Spleen (tissue), 11 donors: ENCODE measurements around the gene PCNX3. TPM values are rescaled to one million over a fixed set of nuclear protein-coding genes. Genes with fewer than 3 reads are reported as not detected.

Experiments
- DNase-seq: peaks from one replicate; pipeline ENCODE4 v3.0.0-alpha.2; 2020
- H3K27ac ChIP-seq, 8 donors: fragments of 200-600 bp; sonication (generic) in 7 of 8; 1 replicate in 4 of 8; 2 replicates in 4 of 8; pipeline versions ENCODE4 v1.5.0 to v1.8.0; 2016 to 2021; ENCODE audit warnings: inconsistent platforms in 4 of 8, mild to moderate bottlenecking in 4 of 8, moderate library complexity in 1 of 8
- H3K27me3 ChIP-seq, 7 donors: fragments of 200-600 bp; sonication (generic) in 6 of 7; replicated peaks in 1 of 7; 1 replicate in 4 of 7; 2 replicates in 3 of 7; pipeline versions ENCODE4 v1.5.0 to v1.8.0; 2016 to 2021; ENCODE audit warnings: inconsistent platforms in 3 of 7, mild to moderate bottlenecking in 1 of 7
- H3K36me3 ChIP-seq, 6 donors: fragments of 200-600 bp; sonication (generic) in 5 of 6; 1 replicate in 4 of 6; 2 replicates in 2 of 6; pipeline versions ENCODE4 v1.5.0 to v1.8.0; 2016 to 2021; ENCODE audit warnings: inconsistent platforms in 2 of 6
- H3K4me1 ChIP-seq, 6 donors: fragments of 200-600 bp; sonication (generic) in 5 of 6; 1 replicate in 3 of 6; 2 replicates in 3 of 6; pipeline versions ENCODE4 v1.5.0 to v1.8.0; 2016 to 2021; ENCODE audit warnings: inconsistent platforms in 3 of 6
- H3K4me3 ChIP-seq, 8 donors: fragments of 200-600 bp; sonication (generic) in 7 of 8; 1 replicate in 4 of 8; 2 replicates in 4 of 8; pipeline versions ENCODE4 v1.5.0 to v1.8.0; 2016 to 2021; ENCODE audit warnings: inconsistent platforms in 4 of 8, mild to moderate bottlenecking in 4 of 8, moderate library complexity in 2 of 8
- H3K9me3 ChIP-seq, 8 donors: fragments of 200-600 bp; sonication (generic) in 7 of 8; 1 replicate in 4 of 8; 2 replicates in 4 of 8; pipeline versions ENCODE4 v1.5.0 to v1.8.0; 2016 to 2021; ENCODE audit warnings: inconsistent platforms in 4 of 8
- CTCF ChIP-seq, 11 experiments: fragments of 200-600 bp in 7 of 11; fragments of 450-650 bp in 4 of 11; sonication (generic) in 4 of 11; IDR thresholded peaks in 8 of 11; conservative IDR thresholded peaks in 3 of 11; 1 replicate in 7 of 11; 2 replicates in 4 of 11; pipeline versions ENCODE4 v1.4.0 to v1.8.0; 2016 to 2021; ENCODE audit warnings: antibody characterized with exemption in 11 of 11, inconsistent platforms in 4 of 11, mild to moderate bottlenecking in 1 of 11
- POLR2A ChIP-seq, 3 donors: fragments of 450-650 bp; IDR thresholded peaks; one replicate each; pipeline ENCODE4 v1.5.1; 2017; ENCODE audit warnings: antibody characterized with exemption in 3 of 3, mild to moderate bottlenecking in 1 of 3
- POLR2AphosphoS5 ChIP-seq, 3 donors: sonication (generic); formaldehyde crosslinking; IDR thresholded peaks; one replicate each; pipeline ENCODE4 v1.5.1; 2017; ENCODE audit warnings: antibody characterized with exemption in 3 of 3
- WGBS, 5 donors: extraction: QIAGEN DNeasy Blood & Tissue Kit in 3 of 5; methylation state at CpG; one replicate each; pipeline versions ENCODE4 v1.1.5 to v1.1.7; 2013 to 2018; 5-methylcytosine and 5-hydroxymethylcytosine counted together
- intact Hi-C: fragments of 100-400 bp; cut with DNase I; formaldehyde crosslinking; loops from one replicate; pipeline ENCODE4 v1.15.0; 2023; ENCODE audit warnings: low total_unique reads
- polyA plus RNA-seq, 3 donors: library from polyadenylated mRNA; stranded (reverse); fragments of 200-250 nt; gene quantifications; one replicate each; pipeline ENCODE4 v1.2.1, GENCODE V29; 2013
- total RNA-seq, 7 donors: library from RNA; depleted of rRNA in 3 of 7; stranded (reverse); fragments of >200 nt in 3 of 7; fragmentation: NEBNext Ultra II Directional in 4 of 7; extraction: Animal tissue kit (Norgen Biotek cat#: 25700) in 4 of 7; gene quantifications; one replicate each; pipeline versions ENCODE4 v1.1.0 to v1.2.1, GENCODE V29; 2016 to 2021
- donor health status: healthy with polysubstance abuse.
- donor health status: DM: no; HTN: no; CAD: no; lungs with moderate emphysema.
- donor health status: DM: no; HTN: no; CAD: no.
- donor health status: Bipolar disorder and iron deficiency.
- donor health status: healthy.
- donor health status: DM: no; HTN: no; CAD: no.
- donor health status: DM: yes; HTN: yes; CAD: no.

PCNX3 gene
- total and polyA plus RNA-seq, 10 donors, result 9.2 to 51.3 (median 46.9) TPM

GRCh38 chr11:65649656-65650546 is 34.3 kb downstream of the PCNX3 start:
- DNase-seq, result peak; percentile 74
- H3K9me3 ChIP-seq, result no peaks in the 10 kb centered on the region
- peaks cover 32 to 92% (median 65%) of the 10 kb centered on the region in 6 donors for H3K4me1 ChIP-seq
- TF ChIP-seq CTCF (IDR thresholded peaks at IDR 0.05 in 8 of 11, conservative IDR thresholded peaks at IDR 0.05 in 3 of 11) (no peak), POLR2AphosphoS5 (IDR thresholded peaks at IDR 0.05) (peak in 1 of 3 donors; percentile 47)
- 84 to 94% (median 88%) methylated on average over 6 to 16 of the region's 16 CpGs for WGBS, 5 donors
- no peaks in the 10 kb centered on the region for H3K27me3 ChIP-seq
- intact Hi-C loops, result no loop called here
- peaks cover 10 to 85% (median 76%) of the 10 kb centered on the region in 6 donors for H3K36me3 ChIP-seq
- H3K4me3 ChIP-seq, result no peak overlapping the region
- H3K27ac ChIP-seq, result peak overlapping the region in 7 of 8 donors; percentile 93 to 99 (median 97)

- Histone ChIP-seq H3K4me3 (peak overlapping the region in 1 of 8 donors; percentile 21), H3K27ac (peak overlapping the region; percentile 92 to 99 (median 96)), H3K4me1 (peaks cover 32 to 92% (median 70%) of the 10 kb centered on the region in 6 donors), H3K36me3 (peaks cover 10 to 85% (median 76%) of the 10 kb centered on the region in 6 donors), H3K9me3 (no peaks in the 10 kb centered on the region), H3K27me3 (no peaks in the 10 kb centered on the region)
- WGBS, 5 donors, result 63 to 74% (median 71%) methylated on average over 14 to 20 of the region's 20 CpGs
- intact Hi-C loops, result no loop called here
- peak in 2 of 3 donors; percentile 32 to 60 for TF ChIP-seq POLR2AphosphoS5 (IDR thresholded peaks at IDR 0.05)
- TF ChIP-seq CTCF (IDR thresholded peaks at IDR 0.05 in 8 of 11, conservative IDR thresholded peaks at IDR 0.05 in 3 of 11), result no peak
- DNase-seq, result peak; percentile 82
Measured at GRCh38 chr11:65650547-65651338, 35.2 kb downstream of the PCNX3 start.

GRCh38 chr11:65651339-65651588 is 35.7 kb downstream of the PCNX3 start:
- 63 to 83% (median 69%) methylated on average over 3 of the region's 3 CpGs for WGBS, 5 donors
- H3K36me3 ChIP-seq, result peaks cover 10 to 85% (median 76%) of the 10 kb centered on the region in 6 donors
- no peaks in the 10 kb centered on the region for H3K27me3 ChIP-seq
- H3K27ac ChIP-seq, result peak overlapping the region; percentile 92 to 99 (median 96)
- peak overlapping the region in 1 of 8 donors; percentile 83 for H3K4me3 ChIP-seq
- H3K4me1 ChIP-seq, result peaks cover 32 to 94% (median 70%) of the 10 kb centered on the region in 6 donors
- H3K9me3 ChIP-seq, result no peaks in the 10 kb centered on the region
- TF ChIP-seq POLR2A (IDR thresholded peaks at IDR 0.05) (no peak), POLR2AphosphoS5 (IDR thresholded peaks at IDR 0.05) (peak in 2 of 3 donors; percentile 4 to 30)
- intact Hi-C loops, result no loop called here
- no peak for DNase-seq

- H3K36me3 ChIP-seq, result peaks cover 10 to 85% (median 76%) of the 10 kb centered on the region in 6 donors
- no peaks in the 10 kb centered on the region for H3K27me3 ChIP-seq
- H3K4me3 ChIP-seq, result peak overlapping the region in 7 of 8 donors; percentile 45 to 83 (median 55)
- intact Hi-C loops, result no loop called here
- peak overlapping the region; percentile 92 to 99 (median 96) for H3K27ac ChIP-seq
- no peaks in the 10 kb centered on the region for H3K9me3 ChIP-seq
- peak in 1 of 3 donors; percentile 10 for TF ChIP-seq POLR2AphosphoS5 (IDR thresholded peaks at IDR 0.05)
- TF ChIP-seq CTCF (IDR thresholded peaks at IDR 0.05 in 8 of 11, conservative IDR thresholded peaks at IDR 0.05 in 3 of 11), result no peak
- peak; percentile 88 for DNase-seq
- WGBS, 5 donors, result 20 to 36% (median 23%) methylated on average over 21 to 28 of the region's 28 CpGs
- peaks cover 32 to 93% (median 69%) of the 10 kb centered on the region in 6 donors for H3K4me1 ChIP-seq
Measured at GRCh38 chr11:65651589-65652510, 36.3 kb downstream of the PCNX3 start.
